ENCODE results near the gene SPRN. TPM values are rescaled to one million over a fixed set of nuclear protein-coding genes. Genes with fewer than 3 reads are reported as not detected.

The SPRN gene, protein sequence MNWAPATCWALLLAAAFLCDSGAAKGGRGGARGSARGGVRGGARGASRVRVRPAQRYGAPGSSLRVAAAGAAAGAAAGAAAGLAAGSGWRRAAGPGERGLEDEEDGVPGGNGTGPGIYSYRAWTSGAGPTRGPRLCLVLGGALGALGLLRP
- total RNA-seq = 0.20 and 0.75 TPM in 2 replicates

DNA sequence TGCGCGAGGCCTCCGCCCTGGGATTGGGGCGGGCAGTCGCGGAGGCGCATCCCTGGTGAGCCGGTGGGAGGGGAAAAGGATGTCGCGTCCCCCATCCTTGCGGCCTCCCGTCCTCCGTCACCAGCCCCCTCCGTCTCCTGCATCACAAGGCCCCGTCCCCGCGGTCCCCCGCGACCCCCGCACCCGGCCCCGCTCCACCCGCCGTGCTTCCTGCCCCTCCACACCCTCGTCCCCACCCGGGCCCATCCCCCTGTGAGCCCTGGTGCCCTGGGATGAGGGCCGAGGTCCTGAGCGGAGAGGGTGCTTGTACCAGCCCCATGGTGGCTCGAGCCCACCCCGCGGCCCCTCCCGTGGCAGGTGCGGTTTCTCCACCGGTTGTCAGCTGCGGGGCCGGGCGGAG lies at the start of gene SPRN:
TSS of gene SPRN (minus strand) at position 25 of the 400 bp plus-strand sequence. CDS start 944 bp downstream, outside the sequence.

DNA sequence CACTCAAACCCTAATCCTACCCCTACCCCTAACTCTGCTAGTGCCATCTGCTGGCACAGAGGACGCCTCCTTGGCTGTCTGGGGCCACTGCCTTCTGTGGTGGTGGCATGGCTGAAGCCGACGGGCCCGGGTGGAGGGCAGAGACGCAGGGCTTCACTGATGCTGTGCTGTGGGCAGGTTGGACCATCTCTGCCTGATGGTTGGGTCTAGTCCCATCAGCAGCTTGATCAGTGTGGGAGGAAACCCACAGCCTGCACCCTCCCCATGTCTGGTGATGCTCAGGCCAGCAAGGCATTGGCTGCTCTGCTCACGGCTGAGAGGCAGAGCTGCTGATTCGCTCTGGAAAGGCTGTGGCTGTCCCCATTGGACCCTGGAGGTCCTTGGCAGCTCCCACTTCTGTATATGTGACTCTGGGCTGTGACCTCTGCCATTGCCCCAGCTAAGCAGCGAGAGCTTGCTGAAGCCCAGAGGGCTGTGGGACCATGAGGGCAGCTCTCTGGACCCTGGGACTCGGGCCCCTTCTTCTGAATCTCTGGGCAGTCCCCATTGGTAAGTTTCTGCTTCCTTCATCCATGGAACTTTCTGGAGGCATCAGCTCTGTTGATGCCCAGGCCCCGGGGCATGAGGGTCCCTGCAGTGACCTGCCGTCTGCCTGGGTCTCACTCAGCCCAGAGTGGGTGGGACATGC lies 29.2 kb upstream of the SPRN start, which contains the start of gene SCART1:
TSS of gene SCART1 (plus strand) at position 430 of the 688 bp plus-strand sequence. CDS start at position 483, 53 bp downstream.

DNA sequence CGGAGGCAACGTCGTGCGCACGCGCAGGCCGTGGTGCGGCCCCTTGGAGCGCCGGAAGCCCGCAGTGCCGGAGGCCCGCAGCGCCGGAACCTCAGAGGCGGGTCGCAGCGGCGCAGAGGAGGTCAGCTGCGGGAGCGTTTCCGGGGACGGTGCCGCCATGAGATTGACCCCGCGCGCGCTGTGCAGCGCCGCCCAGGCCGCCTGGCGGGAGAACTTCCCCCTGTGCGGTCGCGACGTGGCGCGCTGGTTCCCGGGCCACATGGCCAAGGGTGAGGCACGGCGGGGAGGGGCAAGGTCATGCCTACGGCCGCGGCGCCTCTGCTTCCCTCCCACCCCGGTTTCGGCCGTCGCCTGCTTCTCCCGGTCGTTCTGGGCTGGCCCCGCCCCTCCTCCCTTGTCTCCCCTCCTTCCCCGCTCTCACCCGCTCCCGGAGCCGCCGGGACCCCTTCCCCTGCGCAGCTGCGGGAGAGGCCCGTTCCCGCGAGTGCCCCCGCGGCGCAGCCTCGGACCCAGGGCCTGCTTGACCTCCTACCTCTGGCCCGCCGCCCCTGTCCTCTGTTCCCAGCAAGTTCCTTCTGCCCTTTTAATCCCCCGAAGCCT lies 30.3 kb downstream of the SPRN start, which contains the start of gene MTG1:
TSS of gene MTG1 (plus strand) at position 94 of the 600 bp plus-strand sequence. CDS start at position 158, 64 bp downstream.

DNA sequence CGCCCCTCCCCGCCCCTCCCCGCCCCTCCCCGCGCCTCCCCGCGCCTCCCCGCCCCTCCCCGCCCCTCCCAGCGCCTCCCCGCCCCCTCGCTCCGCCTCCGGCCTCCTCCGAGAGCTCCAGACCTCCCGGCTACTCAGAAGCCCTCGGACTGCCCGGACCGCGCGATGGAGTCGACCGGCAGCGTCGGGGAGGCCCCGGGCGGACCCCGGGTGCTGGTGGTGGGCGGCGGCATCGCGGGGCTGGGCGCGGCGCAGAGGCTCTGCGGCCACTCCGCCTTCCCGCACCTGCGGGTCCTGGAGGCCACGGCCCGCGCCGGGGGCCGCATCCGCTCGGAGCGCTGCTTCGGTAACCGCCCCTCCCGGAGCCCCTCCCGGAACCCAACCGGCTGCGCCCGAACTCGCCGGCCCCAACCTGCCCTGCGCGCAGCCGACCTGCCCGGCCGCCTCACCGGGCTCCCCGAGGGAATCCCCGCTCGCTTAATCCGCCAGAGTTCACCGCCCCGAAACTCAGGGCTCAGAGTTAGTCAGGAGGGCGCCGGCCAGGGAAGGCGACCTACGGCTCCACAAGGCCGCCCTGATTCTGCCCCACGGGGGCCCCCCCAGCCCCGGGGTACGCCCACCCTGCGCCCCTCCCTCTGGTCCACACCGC lies 45.1 kb downstream of the SPRN start, which contains the start of gene PAOX:
TSS of gene PAOX (plus strand) at position 111 of the 649 bp plus-strand sequence. CDS start at position 166, 55 bp downstream.

DNA sequence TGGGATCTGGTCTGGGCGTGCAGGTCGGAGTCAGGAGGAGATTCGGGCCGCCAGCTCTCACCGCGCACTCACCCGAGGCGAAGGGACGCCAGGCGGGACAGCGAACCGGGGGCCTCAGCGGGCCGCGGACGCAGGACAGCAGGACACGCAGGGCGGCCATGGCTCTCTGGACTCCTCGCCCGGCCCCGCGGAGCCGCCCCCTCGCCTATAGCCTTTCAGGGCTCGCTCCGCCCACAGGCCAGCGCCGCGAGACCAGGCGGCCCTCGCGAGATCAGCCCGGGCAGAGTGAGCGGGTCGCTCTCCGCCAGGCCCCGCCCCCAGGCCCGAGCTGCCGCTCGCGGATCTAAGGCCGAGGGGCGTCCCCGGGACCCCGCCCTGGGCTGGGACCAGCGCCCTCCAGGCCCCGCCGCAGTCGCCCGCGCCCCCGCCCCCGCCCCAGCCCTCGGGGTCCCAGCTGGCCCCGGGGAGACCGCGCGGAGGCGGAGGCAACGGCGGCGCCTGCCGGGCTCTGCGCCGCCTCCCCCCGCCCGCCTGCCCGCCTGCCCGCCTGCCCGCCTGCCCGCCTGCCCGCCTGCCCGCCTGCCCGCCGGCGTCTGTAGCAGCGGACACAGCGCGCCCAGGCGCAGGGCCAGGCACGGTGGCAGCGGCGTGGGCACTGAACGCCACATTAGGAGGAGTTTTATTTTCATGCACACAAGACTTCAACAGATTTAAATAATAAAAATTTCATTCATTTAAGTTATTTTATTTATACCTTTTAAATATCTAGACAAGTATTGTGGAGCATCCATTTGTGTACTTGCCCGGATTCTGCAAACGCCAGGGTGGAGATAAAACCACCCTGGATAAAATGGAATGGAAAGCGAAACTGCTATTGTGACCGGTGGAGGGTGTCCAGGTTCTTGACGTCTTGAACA lies 51.0 kb downstream of the SPRN start, which contains the start of gene ECHS1:
TSS of gene ECHS1 (minus strand) at position 181 of the 917 bp plus-strand sequence. CDS start at position 160, 21 bp downstream.

Other genes starting within 250 kb of the SPRN start
- not detected in 2 replicates for gene UTF1, start 194.4 kb downstream of the SPRN start, total RNA-seq
- gene VENTX, start 186.8 kb downstream of the SPRN start, total RNA-seq = not detected in 2 replicates
- 0.34 and 1.2 TPM in 2 replicates for gene ADAM8, start 147.8 kb downstream of the SPRN start, total RNA-seq
- 30.7 and 40.2 TPM in 2 replicates for gene TUBGCP2, start 115.8 kb downstream of the SPRN start, total RNA-seq
- gene ZNF511, start 115.7 kb downstream of the SPRN start, total RNA-seq = 14.3 and 25.5 TPM in 2 replicates
- gene CALY, start 87.7 kb downstream of the SPRN start, total RNA-seq = not detected in 2 replicates
- gene PRAP1, start 77.3 kb downstream of the SPRN start, total RNA-seq = not detected in 2 replicates
- gene FUOM, start 66.6 kb downstream of the SPRN start, total RNA-seq = 13.4 and 17.3 TPM in 2 replicates
- gene ECHS1, start 51.3 kb downstream of the SPRN start, total RNA-seq = 68.0 and 73.4 TPM in 2 replicates
- 1.7 and 3.7 TPM in 2 replicates for gene PAOX, start 45.4 kb downstream of the SPRN start, total RNA-seq
- 14.5 and 21.1 TPM in 2 replicates for gene MTG1, start 30.5 kb downstream of the SPRN start, total RNA-seq
- 0.73 and 2.2 TPM in 2 replicates for gene SCART1, start 29.3 kb upstream of the SPRN start, total RNA-seq
- 0.64 and 2.2 TPM in 2 replicates for gene CYP2E1, start 102.7 kb upstream of the SPRN start, total RNA-seq
- gene SYCE1, start 141.0 kb upstream of the SPRN start, total RNA-seq = 0.05 TPM in 1 of 2 replicates, not detected in the other
- gene FRG2B, start 202.2 kb upstream of the SPRN start, total RNA-seq = not detected in 2 replicates